ENCODE data around the gene KCNH2. TPM values are rescaled to one million over a fixed set of nuclear protein-coding genes. Genes with fewer than 3 reads are reported as not detected.

KCNH2 gene
- total RNA-seq, 4 donors from 2014 or later: 0.12 to 0.56 (median 0.47) TPM

- no peak for DNase-seq (ENCODE audit: low spot score)
- no peak for ATAC-seq (ENCODE audit: low FRiP score)
- TF ChIP-seq CTCF (IDR thresholded peaks at IDR 0.05): no peak
Measured at GRCh38 chr7:150994838-150995510, 16.9 kb upstream of the KCNH2 start.

GRCh38 chr7:150994141-150994837 is 16.2 kb upstream of the KCNH2 start:
- DNase-seq (ENCODE audit: low spot score) (no peak), ATAC-seq (ENCODE audit: low FRiP score) (no peak)
- TF ChIP-seq CTCF (IDR thresholded peaks at IDR 0.05): no peak

- no peak for DNase-seq (ENCODE audit: low spot score)
Measured at GRCh38 chr7:150993511-150993910, 15.4 kb upstream of the KCNH2 start.

GRCh38 chr7:150992833-150993302 is 14.7 kb upstream of the KCNH2 start:
- DNase-seq (ENCODE audit: low spot score): no peak
- TF ChIP-seq CTCF (IDR thresholded peaks at IDR 0.05): no peak
- peak; percentile 20 for ATAC-seq (ENCODE audit: low FRiP score)

More at GRCh38 chr7:150993511-150993910, 15.4 kb upstream of the KCNH2 start:
- peak; percentile 30 for ATAC-seq (ENCODE audit: low FRiP score)
- no peak for TF ChIP-seq CTCF (IDR thresholded peaks at IDR 0.05)

GRCh38 chr7:150992051-150992640 is 14.0 kb upstream of the KCNH2 start:
- ATAC-seq (ENCODE audit: low FRiP score) (no peak), DNase-seq (ENCODE audit: low spot score) (no peak)
- TF ChIP-seq CTCF (IDR thresholded peaks at IDR 0.05): no peak

GRCh38 chr7:150990416-150991186 is 12.5 kb upstream of the KCNH2 start, which contains the start of gene NOS3:
NOS3 (plus strand) TSS chr7:150991017; CDS start chr7:150993804, 2,787 bp downstream.
- ATAC-seq (ENCODE audit: low FRiP score) (no peak), DNase-seq (ENCODE audit: low spot score) (no peak)
- no peak for TF ChIP-seq CTCF (IDR thresholded peaks at IDR 0.05)

Measured in omental fat pad (tissue), 4 donors.